ENCODE data around the gene LRP2.

The LRP2 gene

DNA sequence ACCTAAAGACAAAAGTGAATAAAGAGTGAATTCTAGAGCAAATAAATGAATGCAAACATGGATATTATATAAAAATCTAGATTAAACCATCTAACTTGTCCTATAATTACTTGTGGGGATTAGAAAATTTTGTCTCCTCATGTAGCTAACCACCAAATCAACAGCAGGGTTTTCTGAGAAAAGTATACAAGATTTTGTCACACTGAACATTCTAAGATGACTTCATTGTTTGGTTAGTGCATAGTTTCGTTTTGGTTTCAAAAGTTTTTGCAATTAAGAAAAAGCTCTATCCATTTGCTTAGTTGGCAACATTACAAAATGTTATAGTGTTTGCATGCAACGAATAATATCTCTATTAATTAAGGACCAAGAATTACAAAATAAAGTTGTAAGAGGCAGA lies 125.0 kb downstream of the LRP2 start:
- DNase-seq, result no peak

DNA sequence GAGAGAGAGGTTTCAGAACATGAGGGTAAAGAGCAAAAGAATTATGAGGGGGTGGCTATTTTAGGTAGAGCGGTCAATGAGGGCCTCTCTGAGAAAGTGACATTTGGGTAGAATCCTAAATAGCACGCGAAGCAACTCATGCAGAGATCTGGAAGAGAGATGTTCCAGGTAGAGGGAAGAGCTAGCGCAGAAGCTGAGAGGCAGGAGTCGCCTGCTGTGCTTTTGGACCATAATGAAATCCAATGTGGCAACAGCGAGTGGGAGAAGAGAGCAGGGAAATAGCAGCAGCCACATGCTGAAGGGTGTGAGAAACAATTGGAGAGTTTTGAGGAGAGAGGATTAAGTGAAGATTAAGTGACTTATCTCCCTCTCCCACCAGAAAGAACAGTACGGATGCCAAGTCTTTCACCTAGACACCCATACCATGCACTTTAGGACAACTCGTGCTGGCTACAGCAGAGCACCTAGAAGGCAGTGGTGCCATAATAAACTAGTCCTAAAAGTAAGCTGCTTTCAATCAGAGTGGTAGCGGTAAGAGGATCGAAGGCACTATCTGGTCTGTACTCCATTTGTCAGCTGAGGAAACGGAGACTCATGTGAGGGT lies 129.7 kb downstream of the LRP2 start:
- DNase-seq, result no peak

DNA sequence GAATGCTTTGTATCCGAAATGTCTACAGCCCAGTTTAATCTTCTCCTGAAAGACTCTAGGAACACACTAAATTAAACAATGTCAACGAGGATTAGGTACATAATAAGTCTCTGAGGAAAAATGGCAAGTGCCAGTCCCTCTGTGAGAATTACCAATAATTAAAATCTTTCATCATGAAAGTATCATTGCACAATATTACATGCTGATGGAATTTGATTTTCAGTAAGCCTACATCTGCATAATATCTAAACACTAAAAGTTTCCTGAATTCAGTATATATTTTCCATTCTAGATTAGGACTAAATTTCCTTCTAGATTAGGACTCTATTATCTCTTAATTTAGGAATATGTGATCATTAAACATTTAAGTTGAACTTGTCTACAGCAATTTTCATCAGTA lies 132.1 kb downstream of the LRP2 start:
- DNase-seq, result no peak

DNA sequence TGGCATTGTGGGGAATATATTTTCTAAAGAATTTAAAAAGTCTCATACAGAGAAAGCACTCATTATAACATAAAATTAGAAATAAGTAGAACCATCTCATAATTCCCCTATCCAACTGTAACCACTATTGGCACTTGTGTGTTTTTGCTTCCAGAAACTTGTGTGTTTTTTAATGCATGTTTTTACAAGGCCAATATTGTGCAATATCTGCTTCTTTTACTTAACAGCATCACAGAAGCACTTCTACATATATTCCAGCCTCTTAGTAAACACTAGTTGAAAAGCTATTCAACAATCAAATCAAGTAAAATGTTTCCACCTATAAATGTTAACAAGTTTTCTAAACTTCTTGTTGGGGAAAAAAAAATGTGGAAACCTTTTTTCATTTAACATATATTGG lies 132.7 kb downstream of the LRP2 start:
- DNase-seq, result no peak

DNA sequence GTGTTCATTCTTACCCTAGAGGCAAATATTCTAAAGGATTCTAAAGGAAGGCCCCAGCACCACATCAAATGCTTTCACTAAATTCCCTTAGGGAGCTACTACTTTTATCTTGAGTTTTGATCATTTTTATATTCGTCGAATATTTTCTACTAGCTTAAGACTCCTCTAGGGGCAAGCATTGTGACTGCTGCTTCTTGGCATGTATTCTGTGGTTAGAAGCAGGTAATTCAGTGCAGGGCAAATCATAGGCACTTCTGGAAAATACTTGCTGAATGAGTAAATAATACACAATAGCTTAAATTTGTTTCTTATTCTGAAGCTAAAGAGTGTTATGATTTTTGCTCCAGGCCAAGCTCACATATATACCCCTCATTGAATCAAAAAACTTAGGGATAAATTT lies 136.4 kb downstream of the LRP2 start:
- no peak for DNase-seq

DNA sequence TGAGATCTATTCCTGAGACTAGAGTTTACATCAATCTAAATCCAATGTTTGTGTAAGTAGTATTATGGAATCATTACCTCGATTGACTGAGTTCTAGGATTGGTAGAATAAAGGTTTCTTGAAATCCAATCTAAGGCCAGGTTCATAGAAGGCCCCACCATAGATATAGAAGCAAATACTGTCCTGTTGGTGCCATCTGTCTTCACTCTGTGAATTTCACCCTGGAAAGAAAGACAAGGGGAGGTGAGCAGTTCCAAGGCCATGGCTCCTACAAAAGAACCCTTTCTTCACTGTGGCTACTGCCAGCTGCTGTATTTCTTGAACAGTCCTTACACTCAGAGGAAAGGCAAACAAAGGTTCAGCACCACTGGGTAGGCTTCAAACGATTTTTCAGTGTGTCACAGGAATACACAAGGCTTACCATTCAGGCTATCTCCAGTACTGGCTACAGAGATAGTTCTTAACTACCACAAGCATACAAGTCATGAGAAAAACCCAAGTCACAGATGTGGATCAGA lies 137.0 kb downstream of the LRP2 start:
- DNase-seq, result no peak

DNA sequence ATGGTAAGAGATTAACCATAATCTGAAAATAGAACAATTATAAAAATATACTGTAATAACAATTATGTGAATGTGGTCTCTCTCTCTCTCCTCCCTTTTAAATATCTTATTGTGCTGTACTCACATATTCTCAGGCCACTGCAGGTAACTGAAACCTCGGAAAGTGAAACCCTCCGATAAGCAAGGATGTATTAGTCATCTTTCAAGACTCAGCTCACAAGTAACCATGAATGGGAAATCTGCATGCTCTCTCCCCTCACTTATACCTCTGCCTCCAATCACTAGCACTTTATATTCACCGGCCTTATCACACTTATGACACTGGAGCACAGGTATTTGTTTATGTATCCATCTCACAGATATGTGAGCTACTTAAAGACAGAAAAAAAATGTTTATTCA lies 139.7 kb downstream of the LRP2 start:
- DNase-seq, result no peak

DNA sequence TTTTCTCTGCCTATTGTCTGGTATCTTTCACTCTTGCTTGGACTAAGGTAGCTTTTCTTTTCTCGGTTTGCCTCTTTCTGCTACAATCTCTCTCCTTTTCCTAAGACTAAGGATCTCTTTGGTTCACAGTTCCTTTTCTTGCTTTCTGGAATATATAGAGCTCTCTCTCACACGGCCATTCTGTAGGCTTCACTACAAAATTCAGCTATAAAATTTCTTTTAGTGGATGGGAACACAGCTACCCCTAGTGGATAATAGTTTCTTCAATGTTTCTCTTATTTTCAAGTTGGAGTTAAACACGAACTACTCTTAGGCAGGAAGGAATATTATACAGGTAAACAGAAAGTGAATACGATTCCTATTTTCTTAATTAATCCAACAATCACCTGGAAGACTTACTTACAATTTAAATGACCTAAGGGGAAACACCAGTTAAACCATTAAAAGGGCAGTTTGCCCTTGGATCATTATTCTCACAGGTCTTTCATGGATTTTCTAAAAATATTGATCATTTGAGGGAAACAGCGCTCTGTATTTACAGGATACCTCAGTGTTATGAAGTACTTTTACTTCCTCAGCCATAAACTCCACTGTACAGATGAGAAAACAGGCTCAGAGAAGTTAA lies 140.5 kb downstream of the LRP2 start:
- no peak for DNase-seq

DNA sequence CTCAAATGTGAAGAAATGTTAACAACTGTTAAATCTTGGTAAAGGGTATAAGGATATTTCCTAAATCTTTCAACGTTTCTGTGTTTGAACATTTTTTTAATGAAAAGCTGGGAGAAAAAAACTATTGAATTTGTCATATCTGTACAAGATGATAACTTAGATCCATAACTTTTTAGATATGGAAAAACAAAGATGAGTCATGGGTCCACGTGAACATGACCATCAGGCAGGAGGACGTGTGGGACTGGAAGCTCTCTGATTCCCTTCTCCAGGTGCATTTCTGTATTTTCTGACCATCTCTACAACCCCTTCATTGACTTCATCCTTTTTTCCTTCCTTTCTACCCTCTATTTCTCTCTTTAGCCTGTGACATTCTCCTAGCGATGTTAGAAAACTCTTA lies 151.4 kb downstream of the LRP2 start:
- DNase-seq, result no peak

DNA sequence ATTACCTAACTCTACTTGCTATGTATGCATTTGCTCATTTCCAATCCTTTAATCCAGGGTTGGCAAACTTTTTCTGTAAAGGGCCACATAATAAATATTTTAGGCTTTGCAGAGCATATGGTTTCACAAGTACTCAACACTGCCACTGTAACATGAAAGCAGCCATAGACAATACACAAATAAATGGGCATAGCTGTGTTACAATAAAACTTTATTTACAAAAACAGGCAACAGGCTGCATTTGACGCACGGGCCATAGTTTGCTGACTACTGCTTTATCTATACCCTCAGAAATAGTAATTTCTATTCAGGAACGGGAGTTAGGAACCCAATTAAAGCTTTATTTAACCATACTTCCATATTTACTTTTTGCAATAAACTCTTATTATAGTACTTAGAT lies 154.3 kb downstream of the LRP2 start:
- DNase-seq, result no peak

DNA sequence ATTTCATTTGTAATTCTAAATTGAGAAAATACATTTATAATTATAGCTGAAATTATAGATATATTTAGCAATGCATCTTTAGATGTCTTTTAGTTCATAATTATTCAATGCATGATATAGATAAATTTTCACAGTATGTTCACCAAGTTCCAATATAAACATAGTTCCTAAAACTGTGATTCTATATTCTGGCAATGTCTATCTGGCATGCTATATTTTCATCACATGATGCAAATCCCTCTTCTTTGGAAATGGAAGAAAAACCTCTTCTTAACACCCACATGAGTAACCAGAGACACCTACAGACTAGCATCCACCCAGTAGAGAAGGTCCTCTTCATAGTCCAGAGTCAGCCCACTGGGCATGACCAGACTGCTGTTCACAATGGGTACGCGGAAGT lies 157.2 kb downstream of the LRP2 start:
- no peak for DNase-seq

DNA sequence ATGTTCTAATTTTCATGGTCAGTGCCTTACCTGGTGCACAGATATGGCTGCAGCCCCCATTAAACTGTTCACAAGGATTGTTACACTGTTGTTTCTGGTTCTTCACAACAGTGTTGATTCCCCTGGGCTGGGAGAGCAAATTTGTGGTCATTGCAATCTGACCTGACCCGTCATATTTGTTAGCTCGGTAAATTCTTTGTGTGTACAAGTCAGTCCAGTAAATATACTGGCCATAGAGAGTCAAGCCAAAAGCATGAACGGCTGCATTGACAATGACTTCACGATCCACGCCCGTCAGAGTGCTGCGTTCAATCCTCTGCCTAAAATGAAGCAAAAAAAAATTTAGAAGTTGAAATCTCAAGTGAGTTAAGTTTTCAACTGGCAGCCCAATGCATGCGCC lies 158.4 kb downstream of the LRP2 start:
- no peak for DNase-seq

DNA sequence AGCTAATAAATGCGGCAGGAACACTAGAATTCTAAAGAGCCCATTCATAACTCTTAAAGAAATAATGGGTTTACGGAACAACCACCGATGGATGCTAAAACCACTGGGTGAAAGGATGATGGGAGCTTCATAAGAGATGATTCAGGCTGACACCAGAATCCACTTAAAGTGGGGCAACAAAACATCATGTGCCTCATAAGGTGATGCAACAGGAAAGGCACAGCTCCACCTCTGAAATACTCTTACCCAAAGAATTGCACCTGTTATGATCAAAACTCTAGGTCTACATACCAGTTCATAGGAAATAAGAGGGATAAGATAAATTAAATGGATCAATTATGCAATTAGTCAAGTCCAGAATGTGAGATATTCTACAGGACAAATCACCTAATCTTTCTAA lies 161.6 kb downstream of the LRP2 start:
- DNase-seq, result no peak

DNA sequence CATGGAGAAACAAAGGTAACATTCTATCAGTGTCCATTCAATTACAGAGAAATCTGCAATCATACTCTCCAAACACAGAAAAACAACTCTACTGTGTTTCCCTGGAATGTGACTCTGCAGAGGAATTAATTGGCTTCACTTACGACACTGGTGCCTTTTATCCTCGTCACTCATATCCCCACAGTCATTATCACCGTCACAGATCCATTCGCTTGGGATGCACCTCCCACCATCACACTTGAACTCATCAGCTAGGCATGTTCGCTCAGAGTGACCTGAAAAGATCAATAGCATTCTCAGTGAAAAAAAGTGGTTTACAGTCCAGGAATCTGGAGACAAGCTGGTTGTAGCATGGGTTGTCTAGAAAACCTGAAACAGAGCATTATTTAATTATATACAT lies 168.7 kb downstream of the LRP2 start:
- no peak for DNase-seq

DNA sequence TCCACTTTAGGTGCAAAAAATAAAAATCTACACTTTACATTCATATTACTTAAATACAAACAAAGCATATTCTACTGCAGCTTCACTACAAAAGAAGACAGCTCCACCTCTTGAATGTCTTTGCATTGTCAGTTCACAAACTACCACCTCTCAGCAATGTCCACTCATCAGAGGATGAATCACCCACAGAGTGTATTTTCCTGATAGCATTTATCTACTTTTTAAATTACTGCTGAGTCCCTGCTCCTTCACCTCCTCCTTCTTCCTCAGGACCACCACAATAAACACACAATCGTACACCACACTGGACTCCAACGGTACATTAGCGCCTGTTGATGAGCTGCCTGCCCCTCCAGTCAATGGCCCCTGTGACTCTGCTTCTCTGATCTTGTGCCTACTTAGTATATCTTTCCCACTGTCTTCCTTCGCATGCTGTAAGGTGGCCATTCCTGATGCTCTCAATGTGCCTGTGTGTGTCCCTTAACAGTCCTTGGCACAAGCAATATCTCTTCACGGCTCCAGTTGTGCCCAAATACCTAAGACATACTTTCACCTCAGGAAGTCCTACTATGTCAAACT lies 172.0 kb downstream of the LRP2 start:
- no peak for DNase-seq

DNA sequence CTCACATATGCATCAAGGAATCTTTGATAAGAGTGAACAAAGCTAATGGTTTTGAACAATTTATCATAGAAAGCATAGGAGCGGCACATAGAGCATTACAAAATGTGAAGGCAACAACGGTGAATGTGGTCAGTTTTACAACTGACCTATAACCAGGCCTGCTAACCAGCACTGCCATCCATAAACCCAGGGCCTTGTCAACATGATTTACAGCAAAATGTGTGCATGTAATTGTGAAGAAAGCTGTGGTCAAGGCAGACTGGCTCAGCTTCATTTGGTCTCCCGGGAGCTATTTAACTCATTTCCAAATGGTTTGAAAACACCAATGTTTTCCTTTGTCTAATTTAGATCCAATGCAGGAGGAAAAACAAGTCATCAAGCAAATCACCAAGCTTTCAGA lies 173.2 kb downstream of the LRP2 start:
- DNase-seq, result no peak

DNA sequence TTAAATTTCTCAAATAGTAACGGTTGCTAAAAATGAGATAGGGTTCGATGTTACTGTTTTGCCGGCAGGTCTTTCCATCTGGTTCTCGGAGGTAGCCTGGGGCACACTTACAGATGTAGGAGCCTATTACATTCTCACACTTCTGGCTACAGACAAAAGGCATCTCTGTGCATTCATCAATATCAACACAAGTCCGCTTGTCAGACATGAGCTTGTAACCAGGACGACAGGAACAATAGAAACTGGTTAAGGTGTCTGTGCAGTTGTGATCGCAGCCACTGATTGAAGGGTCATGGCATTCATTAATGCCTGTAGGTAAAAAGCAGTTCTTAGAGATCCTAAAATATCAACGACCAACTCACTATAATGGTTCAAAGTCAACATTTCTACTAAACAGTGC lies 176.6 kb downstream of the LRP2 start:
- DNase-seq, result no peak

DNA sequence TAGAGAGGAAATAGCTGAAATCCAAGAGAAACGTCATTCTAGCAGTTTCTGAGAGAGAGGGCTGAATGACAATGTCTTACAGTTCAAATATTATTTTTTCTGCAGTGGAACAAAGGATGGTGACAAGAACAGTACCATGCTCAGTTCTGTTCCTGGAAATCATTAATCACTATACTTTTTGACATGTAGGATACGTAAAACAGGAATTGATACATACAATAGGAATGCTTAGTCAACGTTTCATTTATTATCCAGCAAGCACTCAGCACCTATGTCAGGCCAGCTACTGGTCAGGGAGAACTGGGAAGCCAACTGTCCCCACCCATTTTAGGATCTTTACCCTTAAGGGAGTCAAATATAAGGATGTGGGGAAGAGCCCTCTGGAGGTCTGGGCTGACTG lies 178.3 kb downstream of the LRP2 start:
- DNase-seq, result peak; percentile 3

DNA sequence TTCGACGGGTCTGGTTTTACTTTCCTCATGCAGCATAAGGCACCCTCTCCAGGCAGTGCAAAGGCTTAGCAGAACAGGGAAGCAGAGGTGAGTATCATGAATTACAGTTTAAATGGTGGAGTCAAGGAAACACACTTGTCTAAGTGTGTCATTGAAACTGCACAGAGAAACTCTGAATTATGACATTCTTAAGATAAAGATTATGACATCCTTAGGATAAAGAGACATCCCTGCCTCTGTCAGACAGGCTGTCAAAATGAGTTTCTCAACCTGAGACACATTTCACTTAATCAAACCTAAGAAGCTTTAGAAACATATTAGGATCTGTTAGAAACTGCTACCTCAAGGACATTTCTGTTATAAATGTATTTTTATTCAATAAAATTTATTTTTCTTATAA lies 179.8 kb downstream of the LRP2 start:
- DNase-seq, result no peak

DNA sequence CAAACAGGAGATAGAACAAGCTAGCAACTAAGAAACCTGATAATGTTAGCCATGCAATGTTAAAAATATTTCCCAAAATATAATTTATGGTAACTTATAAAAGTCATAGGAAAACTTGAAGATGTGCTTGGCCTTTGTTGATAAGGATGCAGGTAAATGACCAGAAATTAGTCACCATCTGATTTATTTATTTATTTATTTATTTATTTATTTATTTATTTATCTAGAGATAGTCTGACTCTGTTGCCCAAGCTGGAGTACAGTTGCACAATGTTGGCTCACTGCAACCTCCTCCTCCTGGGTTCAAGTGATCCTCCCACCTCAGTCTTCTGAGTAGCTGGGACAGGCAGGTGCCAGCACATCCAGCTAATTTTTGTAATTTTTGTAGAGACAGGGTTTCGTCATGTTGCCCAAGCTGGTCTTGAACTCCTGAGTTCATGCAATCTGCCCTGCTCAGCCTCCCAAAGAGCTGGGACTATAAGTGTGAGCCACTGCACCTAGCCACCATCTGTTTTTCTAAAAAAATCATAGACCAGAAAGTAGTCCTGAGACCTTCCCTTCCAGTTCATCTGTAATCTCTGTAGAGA lies 183.4 kb downstream of the LRP2 start:
- DNase-seq, result no peak

DNA sequence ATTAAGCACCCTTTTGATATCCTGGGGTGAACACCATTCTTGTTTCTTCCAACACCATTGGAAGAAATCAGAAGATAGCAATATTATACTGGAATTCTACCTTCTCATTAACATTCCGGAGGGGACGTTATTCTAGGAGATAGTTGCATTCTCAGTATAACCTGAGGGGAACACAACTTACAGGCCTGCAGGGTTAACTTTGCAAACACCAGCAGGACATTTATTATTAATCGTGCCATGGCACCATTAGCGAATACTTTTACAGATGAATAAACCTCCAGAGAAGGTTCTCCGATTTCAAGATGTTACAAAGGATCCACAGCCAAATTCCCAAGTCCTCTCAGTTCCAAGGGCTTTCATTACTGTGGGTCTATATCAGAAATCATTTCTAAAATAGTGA lies 184.0 kb downstream of the LRP2 start:
- DNase-seq, result no peak

DNA sequence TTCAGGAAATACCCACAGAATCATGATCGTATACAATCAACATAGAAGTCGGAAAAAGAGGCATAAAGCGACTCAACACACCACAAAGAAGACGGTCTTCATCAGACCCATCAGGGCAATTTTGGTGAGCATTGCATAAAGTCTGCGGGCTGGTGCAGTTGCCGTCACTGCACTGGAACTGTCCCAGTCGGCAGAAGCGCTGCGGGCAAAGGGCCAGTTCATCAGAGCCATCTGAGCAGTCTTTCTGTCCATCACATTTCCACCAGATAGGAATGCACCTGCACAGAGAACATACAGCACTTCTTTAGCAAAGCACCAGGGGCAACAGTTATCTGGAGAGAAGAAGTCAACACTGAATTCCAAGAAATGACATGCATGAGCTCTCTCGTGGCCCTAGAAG lies 187.2 kb downstream of the LRP2 start:
- DNase-seq, result no peak

DNA sequence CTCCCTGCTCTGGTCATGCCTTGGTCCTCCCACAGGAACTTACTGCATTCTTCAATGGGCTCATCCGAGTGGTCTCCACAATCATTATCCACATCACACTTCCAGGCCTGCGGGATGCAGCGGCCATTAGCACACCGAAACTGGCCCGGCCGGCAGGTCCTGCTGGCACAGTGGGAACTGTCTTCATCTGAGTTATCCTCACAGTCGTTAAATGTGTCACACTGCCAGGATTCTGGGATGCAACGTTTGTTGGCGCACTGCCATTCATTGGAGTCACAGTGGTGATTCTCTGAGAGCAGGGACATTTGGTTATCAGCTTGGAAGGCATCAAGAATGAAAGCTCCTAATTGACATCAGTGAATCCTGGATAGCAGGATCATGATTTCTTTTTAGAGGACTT lies 188.5 kb downstream of the LRP2 start:
- no peak for DNase-seq

DNA sequence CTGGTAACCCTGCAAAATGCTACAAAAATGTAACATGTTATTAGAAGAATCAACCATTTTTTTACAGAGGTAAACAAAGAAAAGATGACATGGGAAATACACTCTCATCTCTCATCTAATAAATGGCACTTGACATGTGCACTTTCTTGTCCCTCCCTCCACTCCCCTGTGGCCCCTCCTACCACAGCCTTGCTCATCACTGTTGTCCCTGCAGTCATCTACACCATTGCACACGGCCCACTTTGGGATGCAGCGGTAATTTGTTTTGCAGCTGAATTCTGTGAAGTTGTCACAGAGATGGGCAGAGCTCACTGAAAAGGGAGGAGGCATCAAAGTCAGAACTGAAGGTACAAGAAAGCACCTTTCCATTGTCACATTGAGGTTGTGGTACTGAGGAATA lies 189.4 kb downstream of the LRP2 start:
- no peak for DNase-seq
